GM18520 (cell line): ENCODE measurements around the gene LRRFIP1.
A peak's percentile ranks its signal among the peaks of the same experiment; 100 is the strongest.
"Not testable (repeated sequence)": the region's sequence is repeated elsewhere in the genome, so short reads cannot be mapped to it uniquely, and the experiment has no call there.

ENCODE experiments used
- ATAC-seq: cut with Tn5 transposase; IDR thresholded peaks from one replicate; pipeline ENCODE4 v1.9.1; 2021; ENCODE audit not compliant: unreplicated experiment

LRRFIP1 gene

GRCh38 chr2:237682856-237683670 lies 55.7 kb downstream of the LRRFIP1 start:
- ATAC-seq, result no peak

GRCh38 chr2:237685408-237685807 lies 58.0 kb downstream of the LRRFIP1 start:
- ATAC-seq, result no peak

GRCh38 chr2:237686659-237687136 lies 59.3 kb downstream of the LRRFIP1 start:
- no peak for ATAC-seq

GRCh38 chr2:237688081-237688480 lies 60.7 kb downstream of the LRRFIP1 start:
- ATAC-seq, result no peak

GRCh38 chr2:237688541-237688940 lies 61.2 kb downstream of the LRRFIP1 start:
- ATAC-seq, result not testable (repeated sequence)

GRCh38 chr2:237689336-237690131 lies 62.1 kb downstream of the LRRFIP1 start:
- no peak for ATAC-seq

GRCh38 chr2:237691029-237691907 lies 63.9 kb downstream of the LRRFIP1 start:
- peak; percentile 20 for ATAC-seq

GRCh38 chr2:237691908-237692600 lies 64.7 kb downstream of the LRRFIP1 start:
- peak; percentile 48 for ATAC-seq

GRCh38 chr2:237692601-237693290 lies 65.4 kb downstream of the LRRFIP1 start:
- peak; percentile 3 for ATAC-seq

- no peak for ATAC-seq
These were observed 66.1 kb downstream of the LRRFIP1 start for GRCh38 chr2:237693291-237693994.

- ATAC-seq, result no peak
These were observed 67.2 kb downstream of the LRRFIP1 start for GRCh38 chr2:237694415-237695194.

GRCh38 chr2:237695201-237695780 lies 67.9 kb downstream of the LRRFIP1 start:
- ATAC-seq, result no peak

GRCh38 chr2:237696461-237696860 lies 69.1 kb downstream of the LRRFIP1 start:
- no peak for ATAC-seq

- ATAC-seq, result no peak
These were observed 70.4 kb downstream of the LRRFIP1 start for GRCh38 chr2:237697586-237698357.

GRCh38 chr2:237698358-237698694 lies 70.9 kb downstream of the LRRFIP1 start:
- ATAC-seq, result no peak

- ATAC-seq, result no peak
These were observed 72.6 kb downstream of the LRRFIP1 start for GRCh38 chr2:237699870-237700511.

- no peak for ATAC-seq
These were observed 73.2 kb downstream of the LRRFIP1 start for GRCh38 chr2:237700512-237701032.
